Osteocyte (in vitro differentiated cells): ENCODE results near the gene GAS2L3. TPM values are rescaled to one million over a fixed set of nuclear protein-coding genes. Genes with fewer than 3 reads are reported as not detected.

Experiments
- DNase-seq: peaks from one replicate; pipeline ENCODE4 v3.0.0; 2021; ENCODE audit warnings: mixed read lengths; ENCODE audit not compliant: unreplicated experiment; ENCODE audit errors: extremely low spot score
- H3K27ac Mint-ChIP-seq: one replicate; pipeline ENCODE4 v1.8.0; 2021; ENCODE audit warnings: mild to moderate bottlenecking, mixed read lengths; ENCODE audit not compliant: unreplicated experiment
- H3K27me3 Mint-ChIP-seq: one replicate; pipeline ENCODE4 v1.8.0; 2021; ENCODE audit warnings: mixed read lengths; ENCODE audit not compliant: unreplicated experiment
- H3K36me3 Mint-ChIP-seq: one replicate; pipeline ENCODE4 v1.8.0; 2021; ENCODE audit warnings: mixed read lengths; ENCODE audit not compliant: unreplicated experiment
- H3K4me1 Mint-ChIP-seq: one replicate; pipeline ENCODE4 v1.8.0; 2021; ENCODE audit warnings: mixed read lengths; ENCODE audit not compliant: unreplicated experiment
- H3K4me3 Mint-ChIP-seq: one replicate; pipeline ENCODE4 v1.8.0; 2021; ENCODE audit warnings: mild to moderate bottlenecking, moderate library complexity, mixed read lengths; ENCODE audit not compliant: unreplicated experiment
- H3K9me3 Mint-ChIP-seq: one replicate; pipeline ENCODE4 v1.8.0; 2021; ENCODE audit warnings: mixed read lengths; ENCODE audit not compliant: unreplicated experiment
- CTCF ChIP-seq: fragments of 200-600 bp; sonication (generic); IDR thresholded peaks from 2 replicates; pipeline ENCODE4 v1.5.0; 2021; ENCODE audit warnings: antibody characterized with exemption, mild to moderate bottlenecking, moderate library complexity
- total RNA-seq: library from RNA; stranded (reverse); gene quantifications from 2 replicates; pipeline ENCODE4 v1.2.1, GENCODE V29; 2021

The GAS2L3 gene
- total RNA-seq, 1 donor from 2014 or later = 11.3 TPM

- Mint-ChIP-seq H3K27ac (no peak overlapping the region), H3K4me1 (peaks cover 2% of the 10 kb centered on the region), H3K4me3 (no peak overlapping the region), H3K36me3 (no peaks in the 10 kb centered on the region), H3K27me3 (peaks cover 24% of the 10 kb centered on the region), H3K9me3 (no peaks in the 10 kb centered on the region)
- no peak for DNase-seq
- no peak for TF ChIP-seq CTCF
These were observed 96.4 kb downstream of the GAS2L3 start for GRCh38 chr12:100669922-100670321.

GRCh38 chr12:100671396-100672074 is 98.1 kb downstream of the GAS2L3 start:
- TF ChIP-seq CTCF = no peak
- Mint-ChIP-seq H3K36me3 (no peaks in the 10 kb centered on the region), H3K27me3 (peaks cover 24% of the 10 kb centered on the region), H3K4me3 (no peak overlapping the region), H3K4me1 (peaks cover 2% of the 10 kb centered on the region), H3K9me3 (no peaks in the 10 kb centered on the region), H3K27ac (no peak overlapping the region)
- no peak for DNase-seq

GRCh38 chr12:100672075-100672592 is 98.7 kb downstream of the GAS2L3 start:
- Mint-ChIP-seq H3K27me3 (peaks cover 24% of the 10 kb centered on the region), H3K27ac (no peak overlapping the region), H3K4me3 (no peak overlapping the region), H3K36me3 (no peaks in the 10 kb centered on the region), H3K4me1 (peaks cover 2% of the 10 kb centered on the region), H3K9me3 (no peaks in the 10 kb centered on the region)
- TF ChIP-seq CTCF = peak; percentile 49
- DNase-seq = no peak

- Mint-ChIP-seq H3K9me3 (no peaks in the 10 kb centered on the region), H3K27ac (no peak overlapping the region), H3K36me3 (no peaks in the 10 kb centered on the region), H3K4me3 (no peak overlapping the region), H3K4me1 (no peaks in the 10 kb centered on the region), H3K27me3 (peaks cover 31% of the 10 kb centered on the region)
- TF ChIP-seq CTCF = no peak
- no peak for DNase-seq
These were observed 100.8 kb downstream of the GAS2L3 start for GRCh38 chr12:100674036-100674888.

Other genes with a start within 250 kb of the GAS2L3 start
- gene SLC17A8, start 216.6 kb upstream of the GAS2L3 start, total RNA-seq = not detected in 2 replicates
- not detected in 2 replicates for gene NR1H4, start 99.8 kb upstream of the GAS2L3 start, total RNA-seq
- gene ANO4, start 221.1 kb downstream of the GAS2L3 start, total RNA-seq = 0.18 and 0.48 TPM in 2 replicates